ENCODE results near the gene TMPRSS3. TPM values are rescaled to one million over a fixed set of nuclear protein-coding genes. Genes with fewer than 3 reads are reported as not detected.

TMPRSS3 gene
- total RNA-seq: 100 to 1,000 TPM; 123 to 134 TPM

DNA sequence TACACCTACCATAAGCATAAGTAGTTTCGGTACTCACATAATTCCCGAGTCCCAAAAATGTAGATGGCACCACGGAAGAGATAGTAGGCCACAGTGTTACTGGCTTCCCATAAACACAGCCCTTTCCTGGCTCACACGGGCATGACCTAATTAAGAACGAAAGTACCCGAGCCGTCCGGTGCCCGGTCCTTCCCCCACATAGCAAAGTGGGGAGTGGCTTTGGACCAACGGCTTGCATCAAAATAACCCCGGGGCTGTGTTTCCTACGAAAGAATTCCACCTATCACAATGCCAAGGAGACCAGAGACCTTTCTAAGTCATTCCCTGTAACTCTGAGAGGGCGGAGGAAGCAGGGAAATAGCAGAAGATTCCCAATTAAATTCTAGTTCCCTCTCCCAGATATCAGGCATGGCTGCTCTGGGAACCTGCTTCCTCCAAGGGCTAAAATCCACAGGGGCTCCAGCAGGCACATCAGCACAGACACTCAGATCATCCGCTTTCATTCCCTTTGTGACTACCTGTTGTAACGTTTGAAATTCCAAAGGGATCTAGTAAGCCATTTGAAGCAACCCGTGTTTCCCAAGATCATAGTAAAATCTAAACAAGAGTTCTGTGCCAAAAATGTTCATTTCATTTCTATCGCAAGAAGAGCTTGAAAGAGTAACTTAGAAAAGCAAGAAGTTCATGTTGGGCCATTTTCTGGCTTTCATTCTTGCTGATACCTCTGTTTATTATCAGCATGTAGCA is at the start of gene TMPRSS3:
Gene TMPRSS3 (minus strand): TSS at position 148 of the 747 bp plus-strand sequence. CDS start 635 bp downstream, outside the sequence.
- ATAC-seq (no peak), DNase-seq (no peak)
- H3K4me1 Mint-ChIP-seq (ENCODE audit: low read depth): peaks cover 76% of the 10 kb centered on the region
- peaks cover 73% of the 10 kb centered on the region for H3K36me3 Mint-ChIP-seq (ENCODE audit: low read depth)
- H3K27ac Mint-ChIP-seq: no peak within 1 kb of the TSS
- TF ChIP-seq, protein P1, sequence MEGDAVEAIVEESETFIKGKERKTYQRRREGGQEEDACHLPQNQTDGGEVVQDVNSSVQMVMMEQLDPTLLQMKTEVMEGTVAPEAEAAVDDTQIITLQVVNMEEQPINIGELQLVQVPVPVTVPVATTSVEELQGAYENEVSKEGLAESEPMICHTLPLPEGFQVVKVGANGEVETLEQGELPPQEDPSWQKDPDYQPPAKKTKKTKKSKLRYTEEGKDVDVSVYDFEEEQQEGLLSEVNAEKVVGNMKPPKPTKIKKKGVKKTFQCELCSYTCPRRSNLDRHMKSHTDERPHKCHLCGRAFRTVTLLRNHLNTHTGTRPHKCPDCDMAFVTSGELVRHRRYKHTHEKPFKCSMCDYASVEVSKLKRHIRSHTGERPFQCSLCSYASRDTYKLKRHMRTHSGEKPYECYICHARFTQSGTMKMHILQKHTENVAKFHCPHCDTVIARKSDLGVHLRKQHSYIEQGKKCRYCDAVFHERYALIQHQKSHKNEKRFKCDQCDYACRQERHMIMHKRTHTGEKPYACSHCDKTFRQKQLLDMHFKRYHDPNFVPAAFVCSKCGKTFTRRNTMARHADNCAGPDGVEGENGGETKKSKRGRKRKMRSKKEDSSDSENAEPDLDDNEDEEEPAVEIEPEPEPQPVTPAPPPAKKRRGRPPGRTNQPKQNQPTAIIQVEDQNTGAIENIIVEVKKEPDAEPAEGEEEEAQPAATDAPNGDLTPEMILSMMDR (IDR thresholded peaks at IDR 0.05): no peak
- H3K9me3 Mint-ChIP-seq: no peaks in the 10 kb centered on the region
- CTCF ChIA-PET: no interaction called here
- H3K4me3 Mint-ChIP-seq: no peak within 1 kb of the TSS
- intact Hi-C loops (cut with micrococcal nuclease): no loop called here
- POLR2A ChIA-PET: interaction anchor here (1.1 to 1.8 kb wide), 2 partner anchors 19 to 25 kb away, joined by 4 read pairs; no protein-coding TSS in a partner anchor
- H3K27me3 Mint-ChIP-seq: no peaks in the 10 kb centered on the region

DNA sequence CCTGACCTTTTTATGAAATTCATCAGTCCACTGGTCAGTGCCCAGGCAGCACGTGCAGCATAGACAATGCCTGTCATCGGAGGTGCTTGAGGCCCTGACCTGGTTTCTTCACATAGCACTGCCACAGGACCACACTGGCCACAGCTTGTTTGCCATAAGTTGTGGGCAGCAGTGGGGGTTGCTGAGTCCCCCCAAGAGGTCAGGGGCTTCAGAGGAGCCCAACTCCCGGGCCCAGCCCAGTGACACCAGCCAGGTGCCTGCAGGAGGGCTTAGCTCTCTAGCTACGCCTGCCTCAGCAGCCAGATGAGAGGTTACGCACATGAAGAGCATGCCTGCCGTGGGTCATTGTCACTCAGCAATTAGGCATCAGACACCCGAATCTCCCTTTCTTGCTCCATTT is 49.5 kb upstream of the TMPRSS3 start:
- Mint-ChIP-seq H3K4me1 (ENCODE audit: low read depth) (peaks cover 62% of the 10 kb centered on the region), H3K27me3 (no peaks in the 10 kb centered on the region), H3K4me3 (no peak overlapping the region), H3K27ac (no peak overlapping the region), H3K9me3 (no peaks in the 10 kb centered on the region), H3K36me3 (ENCODE audit: low read depth) (peaks cover 73% of the 10 kb centered on the region)
- ChIA-PET POLR2A (interaction anchor here (1.0 to 1.5 kb wide), 7 partner anchors 12 to 69 kb away, joined by 3 to 5 read pairs (median 3); no protein-coding TSS in a partner anchor), CTCF (interaction anchor here (1.0 to 1.6 kb wide), 4 partner anchors 34 to 186 kb away, joined by 3 to 4 read pairs (median 3); no protein-coding TSS in a partner anchor)
- TF ChIP-seq, protein P1 (IDR thresholded peaks at IDR 0.05): no peak
- DNase-seq (no peak), ATAC-seq (no peak)
- intact Hi-C loops (cut with micrococcal nuclease): loop anchor here (5.0 kb wide), 1 partner anchor 108 kb away; no protein-coding TSS in a partner anchor

- H3K27ac Mint-ChIP-seq: no peak overlapping the region
- ATAC-seq (no peak), DNase-seq (no peak)
- CTCF ChIA-PET: interaction anchor here (1.0 kb wide), 2 partner anchors 71 to 107 kb away, joined by 3 read pairs; no protein-coding TSS in a partner anchor
- TF ChIP-seq, protein P1 (IDR thresholded peaks at IDR 0.05): no peak
- POLR2A ChIA-PET: interaction anchor here (1.0 to 1.3 kb wide), 2 partner anchors 23 to 70 kb away, joined by 3 to 4 read pairs; no protein-coding TSS in a partner anchor
- H3K4me3 Mint-ChIP-seq: no peak overlapping the region
- intact Hi-C loops (cut with micrococcal nuclease): loop anchor here (5.0 kb wide), 2 partner anchors 42 to 107 kb away; partner anchors contain the start of gene UBASH3A
- H3K4me1 Mint-ChIP-seq (ENCODE audit: low read depth): peaks cover 63% of the 10 kb centered on the region
- H3K27me3 Mint-ChIP-seq: peaks cover 2% of the 10 kb centered on the region
- peaks cover 4% of the 10 kb centered on the region for H3K9me3 Mint-ChIP-seq
- H3K36me3 Mint-ChIP-seq (ENCODE audit: low read depth): peaks cover 79% of the 10 kb centered on the region
These were observed 48.9 kb upstream of the TMPRSS3 start for GRCh38 chr21:42444745-42445059.

- ChIA-PET CTCF (interaction anchor here (1.0 kb wide), 2 partner anchors 70 to 106 kb away, joined by 3 read pairs; no protein-coding TSS in a partner anchor), POLR2A (interaction anchor here (1.3 to 1.4 kb wide), 2 partner anchors 35 to 70 kb away, joined by 3 read pairs; no protein-coding TSS in a partner anchor)
- H3K36me3 Mint-ChIP-seq (ENCODE audit: low read depth): peaks cover 85% of the 10 kb centered on the region
- TF ChIP-seq, protein P1 (IDR thresholded peaks at IDR 0.05): no peak
- no peak for ATAC-seq
- peak; percentile 25 for DNase-seq
- H3K4me1 Mint-ChIP-seq (ENCODE audit: low read depth): peaks cover 64% of the 10 kb centered on the region
- H3K27ac Mint-ChIP-seq: peak overlapping the region; percentile 2
- H3K9me3 Mint-ChIP-seq: peaks cover 6% of the 10 kb centered on the region
- H3K27me3 Mint-ChIP-seq: peaks cover 2% of the 10 kb centered on the region
- intact Hi-C loops (cut with micrococcal nuclease): loop anchor here (5.0 kb wide), 1 partner anchor 42 kb away; the partner anchor contains the start of gene UBASH3A
- H3K4me3 Mint-ChIP-seq: no peak overlapping the region
These were observed 48.3 kb upstream of the TMPRSS3 start for GRCh38 chr21:42443876-42444744.
